K562 treated with DMSO at 1 percent for 4 hours (cell line): Measurements from ENCODE around the gene MBD2. TPM values are rescaled to one million over a fixed set of nuclear protein-coding genes. Genes with fewer than 3 reads are reported as not detected.

Experiments
- total RNA-seq: library from RNA; unstranded; fragments of 300-600 nt; gene quantifications from 2 replicates; pipeline ENCODE4 v1.2.3, GENCODE V29; 2022; ENCODE audit not compliant: insufficient read depth

Gene MBD2, protein sequence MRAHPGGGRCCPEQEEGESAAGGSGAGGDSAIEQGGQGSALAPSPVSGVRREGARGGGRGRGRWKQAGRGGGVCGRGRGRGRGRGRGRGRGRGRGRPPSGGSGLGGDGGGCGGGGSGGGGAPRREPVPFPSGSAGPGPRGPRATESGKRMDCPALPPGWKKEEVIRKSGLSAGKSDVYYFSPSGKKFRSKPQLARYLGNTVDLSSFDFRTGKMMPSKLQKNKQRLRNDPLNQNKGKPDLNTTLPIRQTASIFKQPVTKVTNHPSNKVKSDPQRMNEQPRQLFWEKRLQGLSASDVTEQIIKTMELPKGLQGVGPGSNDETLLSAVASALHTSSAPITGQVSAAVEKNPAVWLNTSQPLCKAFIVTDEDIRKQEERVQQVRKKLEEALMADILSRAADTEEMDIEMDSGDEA
- 7.4 and 10.3 TPM in 2 replicates for total RNA-seq

DNA sequence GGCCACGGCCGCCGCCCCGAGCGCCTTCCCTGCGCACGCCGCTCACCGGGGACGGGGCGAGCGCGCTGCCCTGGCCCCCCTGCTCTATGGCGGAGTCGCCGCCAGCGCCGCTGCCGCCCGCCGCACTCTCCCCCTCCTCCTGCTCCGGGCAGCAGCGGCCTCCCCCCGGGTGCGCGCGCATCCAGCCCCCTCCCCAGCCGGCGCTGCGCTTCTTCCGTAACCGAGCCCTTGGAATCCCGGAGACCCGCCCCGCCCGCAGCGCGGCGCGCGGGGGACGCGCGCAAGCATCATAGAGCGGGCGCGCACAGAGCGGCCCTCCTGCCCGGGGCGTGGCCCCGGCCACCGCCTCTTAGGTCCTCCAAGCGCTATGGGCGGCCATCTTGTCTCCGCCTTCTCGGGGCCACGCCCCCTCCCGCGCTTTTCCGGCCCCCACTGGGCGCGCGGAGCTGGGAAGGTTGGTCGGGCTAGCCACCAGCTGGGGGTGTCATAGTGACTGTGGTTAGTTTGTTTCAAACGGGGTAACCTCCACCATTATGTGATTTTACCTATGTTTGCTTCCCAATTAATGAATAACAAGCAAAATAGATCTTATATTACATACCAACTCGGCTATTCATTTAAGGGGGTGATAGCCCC is at the start of gene MBD2:
Gene MBD2, minus strand, starts transcription at position 291 of the 636 bp plus-strand sequence. Its CDS starts 110 bp downstream, at position 181.

Other genes with a start within 250 kb of the MBD2 start
- 1.2 and 2.6 TPM in 2 replicates for gene POLI, start 44.8 kb upstream of the MBD2 start, total RNA-seq
- gene STARD6, start 133.2 kb upstream of the MBD2 start, total RNA-seq, result not detected in 2 replicates
- gene C18orf54, start 133.2 kb upstream of the MBD2 start, total RNA-seq, result 3.0 and 3.5 TPM in 2 replicates